Measurements from ENCODE around the gene IFNG.

Gene IFNG

GRCh38 chr12:68115281-68115680 lies 44.3 kb downstream of the IFNG start:
- DNase-seq (ENCODE audit: low spot score) = no peak

- DNase-seq (ENCODE audit: low spot score) = no peak
Measured at GRCh38 chr12:68114606-68115005, 44.9 kb downstream of the IFNG start.

- peak; percentile 12 for DNase-seq (ENCODE audit: low spot score)
Measured at GRCh38 chr12:68113644-68114043, 45.9 kb downstream of the IFNG start.

- DNase-seq (ENCODE audit: low spot score) = no peak
Measured at GRCh38 chr12:68111995-68112394, 47.5 kb downstream of the IFNG start.

- no peak for DNase-seq (ENCODE audit: low spot score)
Measured at GRCh38 chr12:68109444-68110217, 49.9 kb downstream of the IFNG start.

- DNase-seq (ENCODE audit: low spot score) = no peak
Measured at GRCh38 chr12:68109001-68109400, 50.5 kb downstream of the IFNG start.

- DNase-seq (ENCODE audit: low spot score) = no peak
Measured at GRCh38 chr12:68106660-68107059, 52.9 kb downstream of the IFNG start.

GRCh38 chr12:68106160-68106559 lies 53.4 kb downstream of the IFNG start:
- peak; percentile 37 for DNase-seq (ENCODE audit: low spot score)
